K562 (cell line): ENCODE data around the gene NLGN2. TPM values are rescaled to one million over a fixed set of nuclear protein-coding genes. Genes with fewer than 3 reads are reported as not detected.

Experiments used
- ETS1 ChIP-seq: conservative IDR thresholded peaks from 2 replicates; pipeline ENCODE4 v1.6.1; 2011; ENCODE audit warnings: low read depth, mild to moderate bottlenecking, low read length; ENCODE audit not compliant: control insufficient read depth
- HDAC1 ChIP-seq, 2 experiments: fragments of 450-650 bp; IDR thresholded peaks; 2 replicates each; pipeline ENCODE4 v1.6.1; 2016 to 2017; ENCODE audit warnings: inconsistent platforms in 1 of 2, mild to moderate bottlenecking in 1 of 2, moderate library complexity in 1 of 2
- KDM5B ChIP-seq: fragments of 200-600 bp; sonication (generic); IDR thresholded peaks from 2 replicates; pipeline ENCODE4 v1.6.1; 2012; ENCODE audit warnings: low read depth, mild to moderate bottlenecking, moderate library complexity, low read length, control low read depth, inconsistent platforms; ENCODE audit not compliant: insufficient replicate concordance
- MEF2D ChIP-seq: conservative IDR thresholded peaks from 2 replicates; pipeline ENCODE4 v1.6.1; 2016; ENCODE audit warnings: low read depth, missing genetic modification characterization, missing compliant biosample characterization
- MGA ChIP-seq: fragments of 450-650 bp; IDR thresholded peaks from 2 replicates; pipeline ENCODE4 v1.6.1; 2016; ENCODE audit warnings: mild to moderate bottlenecking, moderate library complexity
- NR2C2 ChIP-seq, 2 experiments: fragments of 200-800 bp in 1 of 2; sonication (Bioruptor generic) in 1 of 2; sonication (generic) in 1 of 2; formaldehyde crosslinking in 1 of 2; IDR thresholded peaks; 2 replicates each; pipeline versions ENCODE4 v1.6.1 to v1.8.0; 2016 to 2022; ENCODE audit warnings: mild to moderate bottlenecking in 1 of 2, missing compliant biosample characterization in 1 of 2, missing genetic modification characterization in 1 of 2, missing genetic modification reagents in 1 of 2
- POLR2G ChIP-seq: fragments of 200-400 bp; formaldehyde crosslinking; IDR thresholded peaks from 2 replicates; pipeline ENCODE4 v1.6.1; 2017; ENCODE audit warnings: low read depth, mild to moderate bottlenecking, antibody characterized with exemption, low read length, moderate library complexity
- PPARD ChIP-seq: fragments of 250-450 bp; sonication (Bioruptor Pico); IDR thresholded peaks from 2 replicates; pipeline ENCODE4 v1.8.0; 2022; ENCODE audit warnings: inconsistent platforms, mild to moderate bottlenecking, moderate library complexity
- SIN3A ChIP-seq, 2 experiments: fragments of 150-350 bp in 1 of 2; IDR thresholded peaks; 2 replicates each; pipeline ENCODE4 v1.6.1; 2011 to 2016; ENCODE audit warnings: borderline replicate concordance in 2 of 2, low read depth in 2 of 2, low read length in 2 of 2, mild to moderate bottlenecking in 2 of 2, moderate library complexity in 2 of 2; ENCODE audit not compliant: control insufficient read depth in 1 of 2
- ZNF184 ChIP-seq: sonication (generic); formaldehyde crosslinking; IDR thresholded peaks from 2 replicates; pipeline ENCODE4 v1.5.0; 2020; ENCODE audit warnings: missing genetic modification reagents
- polyA plus RNA-seq, 8 experiments: library from polyadenylated mRNA; depleted of rRNA in 4 of 8; stranded (reverse) in 5 of 8; unstranded in 3 of 8; fragments of >200 nt; fragmentation: Nextera tagmentation in 2 of 8; fragmentation: Illumina TruSeq in 1 of 8; extraction: Ambion mirVana in 2 of 8; extraction: Trizol in 1 of 8; gene quantifications; 2 replicates each; pipeline versions ENCODE4 v1.2.1 to v1.2.3, GENCODE V29; 2011 to 2014; ENCODE audit warnings: inconsistent platforms in 1 of 8, missing spikeins in 1 of 8
- total RNA-seq, 7 experiments: library from RNA; depleted of rRNA in 6 of 7; stranded (reverse); fragments of >200 nt in 6 of 7; fragmentation: Illumina TruSeq in 2 of 7; extraction: Trizol in 2 of 7; gene quantifications; 2 replicates each; pipeline versions ENCODE4 v1.2.1 to v1.2.3, GENCODE V29; 2011 to 2021; ENCODE audit warnings: low replicate concordance in 1 of 7

The NLGN2 gene
- total and polyA plus RNA-seq, 9 of the 15 experiments (the other 6 are each of a cell fraction or from before 2014, with no cell fraction given), result 0.11 to 7.8 (median 0.77) TPM

GRCh38 chr17:7466639-7467341, 59.1 kb downstream of the NLGN2 start (continued):
- TF ChIP-seq KDM5B (no peak), SIN3A (IDR thresholded peaks at IDR 0.05; ENCODE audit: borderline replicate concordance in 2 of 2, control insufficient read depth in 1 of 2, low read depth in 2 of 2, low read length in 2 of 2) (no peak), HDAC1 (IDR thresholded peaks at IDR 0.05) (peak in 1 of 2 experiments; percentile 47; a peak in 1 of 4 replicates), PPARD (CRISPR knock-in tag) (no peak), NR2C2 (CRISPR knock-in tag; IDR thresholded peaks at IDR 0.05) (peak; percentile 80; the same call in 1 of the 2 replicates), NR2C2 (tag; IDR thresholded peaks at IDR 0.05) (peak; percentile 95), MGA (no peak), ZNF184 (CRISPR knock-in tag) (no peak), ETS1 (no peak), POLR2G (no peak), MEF2D (no peak)
